Fibroblast of the conjunctiva (primary cell): ENCODE measurements around the gene LYPD4.
"Not testable (repeated sequence)": the region's sequence is repeated elsewhere in the genome, so short reads cannot be mapped to it uniquely, and the experiment has no call there.

Experiments
- DNase-seq: peaks from one replicate; pipeline ENCODE4 v3.0.0-alpha.2; 2010; ENCODE audit warnings: low read depth

The LYPD4 gene

DNA sequence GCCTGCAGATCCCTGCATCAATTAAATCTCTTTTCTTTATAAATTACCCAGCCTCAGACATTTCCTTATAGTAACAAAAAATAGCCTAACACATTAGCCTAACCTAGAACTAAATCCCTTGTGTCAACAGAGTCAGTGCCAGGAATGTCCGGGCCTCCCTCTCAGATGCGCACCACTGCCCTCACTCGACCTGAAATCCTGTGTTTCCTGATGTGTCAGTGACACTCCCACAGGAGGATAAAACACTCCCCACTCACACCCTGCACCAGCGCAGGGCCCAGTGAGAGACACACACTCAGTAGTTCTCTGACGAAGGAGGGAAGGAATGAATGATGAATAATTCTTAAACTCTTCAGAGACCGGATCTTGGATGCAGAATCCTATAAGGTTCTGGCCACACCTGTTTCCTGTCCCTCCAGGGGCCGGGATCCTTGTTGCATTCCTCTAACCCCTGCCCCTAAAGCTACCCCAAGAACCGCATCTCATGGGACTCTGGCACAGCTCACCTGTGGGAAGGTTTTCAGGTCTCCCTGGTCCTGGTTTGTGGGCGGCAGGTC, 45.0 kb downstream of the LYPD4 start:
- no peak for DNase-seq

DNA sequence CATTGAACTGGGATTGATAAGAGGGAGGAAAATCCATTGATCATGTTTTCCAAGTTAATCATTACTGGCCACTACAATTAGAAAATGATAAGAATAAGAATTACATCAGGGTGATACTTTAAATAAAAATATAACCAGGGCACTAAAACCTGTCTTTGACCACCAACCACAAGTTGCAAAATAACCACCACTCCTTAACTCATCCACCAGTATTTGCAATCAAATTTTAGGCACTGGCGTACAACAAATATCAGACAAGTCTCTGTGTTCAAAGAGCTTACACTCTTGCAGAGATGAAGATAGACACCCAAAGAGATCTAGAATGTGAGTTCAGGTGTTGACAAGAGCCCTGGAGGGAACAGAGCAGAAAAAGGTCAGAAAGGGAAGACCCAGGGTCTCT, 47.6 kb downstream of the LYPD4 start:
- no peak for DNase-seq

DNA sequence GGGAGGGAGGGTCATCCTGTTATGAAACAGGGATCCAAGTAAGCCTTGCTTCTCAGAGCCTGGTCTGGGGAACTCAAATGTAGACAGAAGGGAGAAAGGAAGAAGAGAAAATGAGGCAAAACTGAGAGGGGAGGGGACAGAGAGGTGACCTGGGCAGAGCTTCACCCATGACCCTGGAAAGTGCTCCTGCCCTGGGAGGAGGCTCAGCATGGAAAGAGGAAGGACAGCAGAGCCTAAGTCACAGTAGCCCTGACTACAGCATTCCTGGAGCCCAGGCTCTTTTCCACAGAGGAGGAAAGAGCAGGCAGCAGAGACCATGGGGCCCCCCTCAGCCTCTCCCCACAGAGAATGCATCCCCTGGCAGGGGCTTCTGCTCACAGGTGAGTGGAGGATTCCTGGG, 48.1 kb downstream of the LYPD4 start, which contains the start of gene CEACAM3:
TSS of gene CEACAM3 (plus strand) at position 226 of the 400 bp plus-strand sequence. CDS start at position 317, 91 bp downstream.
- no peak for DNase-seq

DNA sequence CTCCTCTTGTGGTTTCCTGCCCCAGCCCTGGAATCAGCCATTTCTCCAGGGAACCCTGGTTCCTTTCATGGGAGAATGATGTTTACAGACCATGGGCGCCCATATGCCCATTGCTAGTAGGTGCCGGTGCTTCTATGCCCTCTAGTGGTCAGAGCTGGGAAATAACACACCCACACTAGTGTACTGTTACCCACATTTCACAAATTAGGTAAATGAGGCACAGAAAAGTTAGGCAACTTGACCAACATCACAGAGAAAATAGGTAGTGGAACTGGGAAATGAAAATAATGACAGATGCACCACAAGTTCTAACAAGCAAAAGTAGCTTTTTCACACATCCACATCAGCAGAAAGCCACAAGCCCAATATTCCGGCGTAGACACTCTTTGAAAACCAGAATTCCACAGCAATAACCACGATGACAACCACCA, 49.4 kb downstream of the LYPD4 start:
- DNase-seq: peak; percentile 4

DNA sequence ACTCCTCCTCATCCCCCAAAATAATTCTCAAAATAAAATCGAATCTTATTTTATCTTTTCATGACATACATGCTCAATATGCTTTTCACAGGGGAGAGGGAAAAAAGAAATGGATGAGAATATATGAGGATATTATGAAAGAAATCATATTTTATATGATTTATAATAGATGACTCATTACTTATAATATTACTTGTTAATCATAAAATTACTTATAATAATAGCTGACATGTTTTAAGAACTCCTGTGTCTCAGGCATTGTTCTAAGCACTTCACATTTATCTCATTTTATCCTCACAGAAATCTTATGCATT, 51.1 kb downstream of the LYPD4 start:
- DNase-seq: no peak

DNA sequence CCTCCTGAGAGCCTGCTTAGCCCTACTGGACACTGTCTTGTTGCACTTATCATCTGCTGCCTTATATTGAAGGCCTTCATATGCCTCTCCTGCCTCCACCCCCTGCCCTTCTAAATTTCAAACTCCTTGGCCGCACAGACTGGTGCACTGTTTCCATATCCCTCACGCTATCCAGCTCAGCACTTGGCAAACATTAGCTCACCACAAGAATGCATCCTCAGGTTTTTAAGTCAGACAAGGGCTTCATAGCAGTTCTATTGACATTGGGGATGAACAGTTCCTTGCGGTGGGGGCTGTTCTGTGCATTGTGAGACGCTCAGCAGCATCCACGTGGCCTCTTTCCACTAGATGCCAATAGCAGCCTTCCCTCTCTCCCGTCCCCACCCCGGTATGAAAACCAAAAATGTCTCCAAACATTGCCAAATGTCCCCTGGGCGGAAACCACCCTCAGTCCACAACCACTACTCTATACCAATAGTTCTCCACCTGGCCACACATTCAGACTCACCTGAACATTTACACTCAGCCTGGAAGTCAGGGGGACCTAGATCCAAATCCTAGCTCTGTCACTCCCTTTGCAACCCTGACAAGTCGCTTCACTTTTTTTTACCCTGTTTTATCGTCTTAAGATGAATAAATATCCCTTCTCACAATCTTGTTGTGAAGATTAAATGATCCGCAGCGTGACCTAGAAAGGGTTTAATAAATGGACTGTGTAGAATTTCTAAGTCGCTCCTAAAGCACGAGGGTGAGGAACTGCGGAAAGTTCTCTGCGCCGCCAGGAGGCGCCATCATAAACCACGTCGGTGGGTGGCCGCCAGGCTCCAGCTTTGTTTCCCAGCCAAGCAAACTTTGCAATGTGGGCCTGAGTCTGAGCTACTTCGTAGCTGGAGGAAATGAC, 51.7 kb downstream of the LYPD4 start:
- DNase-seq: peak; percentile 32

DNA sequence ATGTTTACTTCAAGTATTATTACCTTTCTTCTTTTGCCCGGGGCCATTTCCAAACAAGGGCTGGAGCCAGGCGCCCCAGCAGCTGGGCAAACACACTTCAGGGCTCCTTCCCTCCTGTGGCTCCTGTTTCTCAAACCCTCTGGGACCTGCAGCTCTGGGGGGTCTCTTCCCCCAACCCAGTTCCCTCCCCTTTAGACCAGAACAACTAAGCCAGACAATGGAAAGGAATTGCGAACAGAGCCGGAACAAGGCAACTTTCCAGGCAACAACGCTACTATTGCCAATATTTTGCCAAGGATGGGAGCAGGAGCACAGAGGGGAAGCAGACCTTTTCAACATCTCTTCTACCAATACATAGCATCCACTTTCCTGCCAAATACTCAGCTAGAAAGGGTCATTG, 55.4 kb downstream of the LYPD4 start:
- DNase-seq: not testable (repeated sequence)

DNA sequence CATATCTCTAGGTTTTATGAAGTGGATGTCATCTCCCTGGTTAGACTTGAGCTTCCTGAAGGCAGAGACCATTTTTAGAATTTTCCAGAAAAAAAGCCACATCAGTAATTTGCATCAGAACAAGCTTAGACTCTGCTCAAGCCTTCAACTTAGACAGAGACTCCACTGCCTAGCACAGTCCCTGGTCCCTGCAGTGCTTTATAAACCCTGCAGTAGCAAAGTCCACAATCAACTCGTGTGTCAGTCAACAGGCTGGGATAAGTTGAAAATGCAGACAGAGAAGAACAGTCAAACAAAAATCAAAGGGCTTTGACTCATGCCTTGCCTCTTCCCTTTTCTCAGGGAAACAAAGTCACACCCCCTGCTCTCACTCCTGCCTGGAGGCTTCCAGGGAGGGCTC, 56.0 kb downstream of the LYPD4 start:
- not testable (repeated sequence) for DNase-seq
